Coronary artery (tissue), 2 donors: ENCODE measurements around the gene PAPPA2.

Experiments
- DNase-seq: peaks from one replicate; pipeline ENCODE4 v3.0.0-alpha.2; 2017; ENCODE audit warnings: low spot score
- H3K27ac ChIP-seq, 2 donors: fragments of 200-600 bp; sonication (generic); one replicate each; pipeline ENCODE4 v1.5.1; 2016 to 2019
- H3K4me3 ChIP-seq: fragments of 200-600 bp; sonication (generic); 2 replicates; pipeline ENCODE4 v1.5.1; 2016; ENCODE audit warnings: mild to moderate bottlenecking, moderate library complexity
- CTCF ChIP-seq: fragments of 200-600 bp; sonication (generic); IDR thresholded peaks from one replicate; pipeline ENCODE4 v1.5.1; 2019; ENCODE audit warnings: antibody characterized with exemption

The PAPPA2 gene

GRCh38 chr1:176735201-176735600 is 272.2 kb downstream of the PAPPA2 start:
- no peak overlapping the region for H3K4me3 ChIP-seq
- no peak for TF ChIP-seq CTCF
- H3K27ac ChIP-seq: no peak overlapping the region
- no peak for DNase-seq

- no peak for TF ChIP-seq CTCF
- Histone ChIP-seq H3K4me3 (no peak overlapping the region), H3K27ac (no peak overlapping the region)
- DNase-seq: no peak
These were observed 273.0 kb downstream of the PAPPA2 start for GRCh38 chr1:176736015-176736414.

- DNase-seq: no peak
- TF ChIP-seq CTCF: no peak
These were observed 278.2 kb downstream of the PAPPA2 start for GRCh38 chr1:176741181-176741580.

GRCh38 chr1:176742322-176742721 is 279.3 kb downstream of the PAPPA2 start:
- Histone ChIP-seq H3K4me3 (no peak overlapping the region), H3K27ac (no peak overlapping the region)
- DNase-seq: no peak
- no peak for TF ChIP-seq CTCF

More at GRCh38 chr1:176741181-176741580, 278.2 kb downstream of the PAPPA2 start:
- Histone ChIP-seq H3K4me3 (no peak overlapping the region), H3K27ac (no peak overlapping the region)

- no peak for TF ChIP-seq CTCF
- Histone ChIP-seq H3K4me3 (no peak overlapping the region), H3K27ac (no peak overlapping the region)
- no peak for DNase-seq
These were observed 281.2 kb downstream of the PAPPA2 start for GRCh38 chr1:176744142-176744541.

GRCh38 chr1:176745945-176746344 is 283.0 kb downstream of the PAPPA2 start:
- DNase-seq: no peak
- TF ChIP-seq CTCF: no peak

GRCh38 chr1:176752505-176752904 is 289.5 kb downstream of the PAPPA2 start:
- H3K4me3 ChIP-seq: no peak overlapping the region

More at GRCh38 chr1:176745945-176746344, 283.0 kb downstream of the PAPPA2 start:
- H3K4me3 ChIP-seq: no peak overlapping the region
- H3K27ac ChIP-seq: no peak overlapping the region

More at GRCh38 chr1:176752505-176752904, 289.5 kb downstream of the PAPPA2 start:
- H3K27ac ChIP-seq: no peak overlapping the region
- no peak for DNase-seq
- no peak for TF ChIP-seq CTCF
